ENCODE data around the gene FRMD4B.

The FRMD4B gene

DNA sequence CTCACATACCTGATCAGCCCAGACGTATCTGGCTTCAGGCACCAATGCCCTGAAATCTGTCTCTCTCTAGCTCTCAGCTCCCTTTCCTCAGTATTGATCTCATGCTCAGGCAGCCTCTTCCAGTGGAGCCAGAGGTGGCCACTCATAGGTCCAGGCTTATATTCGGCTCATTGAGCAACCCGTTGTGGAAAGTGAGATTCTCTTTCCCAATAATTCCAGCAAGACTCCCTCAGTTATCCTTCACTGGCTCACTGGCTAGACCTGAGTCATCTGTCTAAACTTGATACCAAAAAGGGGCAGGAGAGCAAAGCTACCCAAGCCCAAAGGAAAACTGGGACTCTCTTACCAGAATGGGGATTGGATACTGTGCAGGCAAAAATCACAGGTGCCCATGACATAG lies 33.4 kb upstream of the FRMD4B start:
- Histone ChIP-seq H3K36me3 (ENCODE audit: insufficient read depth, low read length) (no peaks in the 10 kb centered on the region), H3K27ac (ENCODE audit: low read depth, low read length) (no peak overlapping the region), H3K9ac (ENCODE audit: low read depth, low read length) (no peak overlapping the region), H3K9me3 (ENCODE audit: insufficient read depth, low read depth, low read length) (no peaks in the 10 kb centered on the region), H3K4me1 (ENCODE audit: insufficient read depth, low read length) (no peaks in the 10 kb centered on the region), H3K4me3 (ENCODE audit: low read length) (no peak overlapping the region), H3K27me3 (ENCODE audit: insufficient read depth, low read length) (no peaks in the 10 kb centered on the region)
- WGBS = 91% methylated on average over 3 of the region's 3 CpGs

DNA sequence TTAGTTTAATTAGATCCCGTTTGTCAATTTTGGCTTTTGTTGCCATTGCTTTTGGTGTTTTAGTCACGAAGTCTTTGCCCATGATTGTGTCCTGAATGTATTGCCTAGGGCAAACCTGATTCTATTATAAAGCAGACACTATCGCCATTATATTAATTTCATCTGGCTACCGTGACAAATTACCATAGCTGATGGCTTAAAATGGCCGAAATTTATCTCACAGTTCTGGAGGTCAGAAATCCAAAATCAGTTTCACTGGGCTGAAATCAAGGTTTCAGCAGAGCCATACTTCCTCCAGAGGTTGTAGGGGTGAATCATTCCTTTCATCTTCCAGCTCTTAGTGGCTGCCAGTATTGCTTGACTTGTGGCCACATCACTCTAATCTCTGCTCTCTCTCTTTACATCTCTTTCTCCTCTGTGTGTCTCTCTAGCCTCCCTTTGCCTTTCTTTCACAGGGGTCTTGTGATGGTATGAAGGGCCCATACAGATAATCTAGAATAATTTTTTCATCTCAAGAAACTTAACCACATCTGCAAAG lies 31.7 kb upstream of the FRMD4B start:
- Histone ChIP-seq H3K9me3 (ENCODE audit: insufficient read depth, low read depth, low read length) (no peaks in the 10 kb centered on the region), H3K27me3 (ENCODE audit: insufficient read depth, low read length) (no peaks in the 10 kb centered on the region), H3K36me3 (ENCODE audit: insufficient read depth, low read length) (no peaks in the 10 kb centered on the region), H3K27ac (ENCODE audit: low read depth, low read length) (no peak overlapping the region), H3K4me1 (ENCODE audit: insufficient read depth, low read length) (no peaks in the 10 kb centered on the region), H3K9ac (ENCODE audit: low read depth, low read length) (no peak overlapping the region), H3K4me3 (ENCODE audit: low read length) (no peak overlapping the region)
- 91% methylated on average over 5 of the region's 5 CpGs for WGBS

DNA sequence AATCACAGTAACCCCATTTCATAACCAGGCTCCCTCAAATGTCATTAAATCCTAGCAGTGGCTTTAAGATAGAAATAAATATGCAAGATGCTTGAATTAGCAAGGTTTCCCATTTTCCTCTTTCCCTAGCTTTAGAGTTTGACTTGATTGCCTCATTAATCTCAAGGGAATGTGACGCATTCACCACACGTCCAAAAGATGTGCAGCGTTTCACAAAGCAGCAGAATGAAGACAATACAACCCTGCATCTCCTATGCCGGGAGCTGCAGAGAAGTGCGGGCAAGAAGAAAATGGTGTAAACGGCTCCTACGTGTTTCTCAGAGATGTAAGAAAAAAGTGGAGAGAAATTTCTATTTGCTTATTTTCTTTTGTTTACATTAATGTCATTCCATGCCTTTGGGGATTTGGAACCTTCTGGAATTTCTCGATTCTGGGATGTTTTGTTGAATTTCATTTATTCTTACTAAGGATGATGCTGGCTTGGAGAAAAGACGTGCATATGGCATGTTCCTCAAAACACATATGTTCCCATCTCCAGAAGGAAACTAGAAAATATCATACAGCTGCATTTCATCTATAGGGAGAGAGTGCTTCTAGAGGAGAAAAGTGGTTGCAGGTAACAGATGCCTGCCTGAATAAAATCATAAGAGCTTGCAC lies 27.8 kb upstream of the FRMD4B start:
- no peak overlapping the region for H3K27ac ChIP-seq (ENCODE audit: low read depth, low read length)
- H3K36me3 ChIP-seq (ENCODE audit: insufficient read depth, low read length) = no peaks in the 10 kb centered on the region
- no peaks in the 10 kb centered on the region for H3K4me1 ChIP-seq (ENCODE audit: insufficient read depth, low read length)
- H3K4me3 ChIP-seq (ENCODE audit: low read length) = no peak overlapping the region
- H3K9ac ChIP-seq (ENCODE audit: low read depth, low read length) = no peak overlapping the region
- 96% methylated on average over 7 of the region's 9 CpGs for WGBS
- H3K9me3 ChIP-seq (ENCODE audit: insufficient read depth, low read depth, low read length) = no peaks in the 10 kb centered on the region
- H3K27me3 ChIP-seq (ENCODE audit: insufficient read depth, low read length) = no peaks in the 10 kb centered on the region

DNA sequence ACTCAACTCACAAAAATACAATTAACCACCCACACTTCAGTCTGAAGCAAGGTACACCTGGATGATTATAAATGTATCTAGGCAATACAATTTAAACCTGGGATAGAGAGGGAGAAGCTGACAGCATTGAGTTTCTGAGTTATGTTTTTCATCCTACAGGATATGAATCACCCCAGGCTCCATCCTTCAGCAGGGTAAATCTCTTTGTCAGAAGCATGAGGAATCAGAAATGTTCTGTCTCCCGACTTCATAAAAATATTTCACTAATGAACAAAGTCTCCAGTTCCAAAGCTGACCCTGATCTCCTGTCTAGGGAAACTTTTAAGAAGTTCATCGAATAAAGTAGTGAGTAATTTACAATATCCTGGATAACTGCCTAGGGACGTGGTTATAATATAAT lies 25.5 kb upstream of the FRMD4B start:
- Histone ChIP-seq H3K4me1 (ENCODE audit: insufficient read depth, low read length) (no peaks in the 10 kb centered on the region), H3K9ac (ENCODE audit: low read depth, low read length) (no peak overlapping the region), H3K27me3 (ENCODE audit: insufficient read depth, low read length) (no peaks in the 10 kb centered on the region), H3K36me3 (ENCODE audit: insufficient read depth, low read length) (no peaks in the 10 kb centered on the region), H3K4me3 (ENCODE audit: low read length) (no peak overlapping the region), H3K27ac (ENCODE audit: low read depth, low read length) (no peak overlapping the region), H3K9me3 (ENCODE audit: insufficient read depth, low read depth, low read length) (no peaks in the 10 kb centered on the region)
- 86% methylated on average over 3 of the region's 3 CpGs for WGBS

DNA sequence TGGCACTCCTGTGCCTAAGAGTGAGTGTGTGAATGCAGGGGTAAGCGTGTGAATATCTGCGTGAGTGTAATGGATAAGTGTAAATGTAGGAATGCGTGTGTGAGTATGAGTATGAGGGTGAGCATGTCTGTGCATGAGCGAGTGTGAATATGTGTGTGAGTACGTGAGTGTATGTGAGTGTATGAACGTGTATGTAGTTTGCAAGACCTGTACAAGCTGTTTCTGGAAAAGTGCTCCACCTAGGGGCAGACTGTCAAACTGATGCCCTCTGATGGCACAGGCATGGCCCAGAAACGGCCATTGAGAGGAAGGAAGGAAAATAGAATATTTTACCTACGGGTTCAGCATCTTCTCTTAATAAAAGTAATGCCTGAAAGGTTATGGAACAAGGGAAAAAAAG lies 24.4 kb upstream of the FRMD4B start:
- H3K9me3 ChIP-seq (ENCODE audit: insufficient read depth, low read depth, low read length) = no peaks in the 10 kb centered on the region
- H3K9ac ChIP-seq (ENCODE audit: low read depth, low read length) = no peak overlapping the region
- H3K4me3 ChIP-seq (ENCODE audit: low read length) = no peak overlapping the region
- H3K36me3 ChIP-seq (ENCODE audit: insufficient read depth, low read length) = no peaks in the 10 kb centered on the region
- WGBS = 69% methylated on average over 7 of the region's 8 CpGs
- H3K27ac ChIP-seq (ENCODE audit: low read depth, low read length) = no peak overlapping the region
- no peaks in the 10 kb centered on the region for H3K4me1 ChIP-seq (ENCODE audit: insufficient read depth, low read length)
- no peaks in the 10 kb centered on the region for H3K27me3 ChIP-seq (ENCODE audit: insufficient read depth, low read length)

DNA sequence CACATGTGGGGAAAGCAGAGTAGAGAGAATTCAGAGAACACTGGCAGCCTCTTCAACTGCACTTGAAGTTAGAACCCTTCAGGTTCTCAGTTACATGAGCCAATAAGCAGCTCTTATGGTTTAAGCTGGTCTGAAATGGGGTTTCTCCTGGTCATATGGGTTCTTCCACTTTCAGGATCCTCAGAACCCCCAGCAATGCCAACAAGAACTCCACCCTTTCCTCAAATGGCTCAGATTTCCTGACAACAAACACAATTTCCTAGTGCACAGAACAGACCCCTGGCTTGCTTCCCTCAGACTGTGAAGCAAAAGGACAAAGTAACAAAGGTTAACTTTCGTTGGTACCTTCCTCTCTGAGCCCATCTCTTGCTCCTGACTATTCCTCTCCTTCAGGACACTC lies 23.9 kb upstream of the FRMD4B start:
- Histone ChIP-seq H3K27me3 (ENCODE audit: insufficient read depth, low read length) (no peaks in the 10 kb centered on the region), H3K4me1 (ENCODE audit: insufficient read depth, low read length) (no peaks in the 10 kb centered on the region), H3K27ac (ENCODE audit: low read depth, low read length) (no peak overlapping the region), H3K36me3 (ENCODE audit: insufficient read depth, low read length) (no peaks in the 10 kb centered on the region), H3K4me3 (ENCODE audit: low read length) (no peak overlapping the region), H3K9ac (ENCODE audit: low read depth, low read length) (no peak overlapping the region), H3K9me3 (ENCODE audit: insufficient read depth, low read depth, low read length) (0 out of 2 replicates have a peak, but pooled peaks cover 2% of the 10 kb centered on the region)
- 93% methylated on average over 1 of the region's 1 CpG for WGBS

DNA sequence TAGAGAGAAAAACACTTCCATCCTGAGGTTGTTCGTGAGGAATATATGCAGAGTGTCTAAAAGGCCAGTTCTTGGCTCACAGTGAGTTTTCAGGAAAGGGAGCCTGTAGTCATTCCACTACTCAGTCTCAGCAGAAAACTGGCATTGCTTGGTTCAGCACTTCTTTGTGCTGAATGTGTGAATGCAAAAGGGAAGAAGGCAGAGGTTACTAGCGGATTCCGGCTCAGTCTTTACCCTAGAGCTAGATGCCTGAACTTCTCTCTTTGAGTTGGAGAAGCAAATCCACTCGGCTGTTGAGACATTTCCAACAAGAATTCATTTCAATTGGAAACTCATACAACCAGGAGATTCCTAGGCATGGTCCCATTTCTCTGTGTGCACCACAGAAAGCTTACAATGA lies 23.1 kb upstream of the FRMD4B start:
- Histone ChIP-seq H3K9me3 (ENCODE audit: insufficient read depth, low read depth, low read length) (0 out of 2 replicates have a peak, but pooled peaks cover 4% of the 10 kb centered on the region), H3K27me3 (ENCODE audit: insufficient read depth, low read length) (no peaks in the 10 kb centered on the region), H3K27ac (ENCODE audit: low read depth, low read length) (no peak overlapping the region), H3K36me3 (ENCODE audit: insufficient read depth, low read length) (no peaks in the 10 kb centered on the region), H3K9ac (ENCODE audit: low read depth, low read length) (no peak overlapping the region), H3K4me1 (ENCODE audit: insufficient read depth, low read length) (no peaks in the 10 kb centered on the region), H3K4me3 (ENCODE audit: low read length) (no peak overlapping the region)
- WGBS = 87% methylated on average over 4 of the region's 4 CpGs

DNA sequence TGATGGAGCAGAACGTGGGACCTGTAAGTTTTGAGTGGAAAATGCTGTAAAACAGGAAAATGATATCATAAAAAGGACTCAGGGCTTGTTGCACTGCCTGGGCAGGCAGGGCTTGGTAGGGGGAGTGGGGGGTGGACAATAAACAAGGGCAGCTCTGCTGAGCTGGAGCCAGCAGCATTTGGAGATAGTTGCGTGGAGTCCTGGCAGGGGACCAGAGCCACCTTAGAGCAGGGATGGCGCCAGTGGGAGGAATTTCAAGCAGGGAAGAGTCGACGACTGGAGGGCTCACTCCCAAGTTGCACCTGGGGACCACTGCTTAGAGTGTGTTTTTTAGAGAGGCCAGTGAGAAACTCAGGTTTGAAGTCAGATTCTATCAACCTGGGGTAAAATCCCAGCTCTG lies 22.7 kb upstream of the FRMD4B start:
- H3K4me1 ChIP-seq (ENCODE audit: insufficient read depth, low read length) = no peaks in the 10 kb centered on the region
- no peak overlapping the region for H3K4me3 ChIP-seq (ENCODE audit: low read length)
- H3K36me3 ChIP-seq (ENCODE audit: insufficient read depth, low read length) = no peaks in the 10 kb centered on the region
- H3K27me3 ChIP-seq (ENCODE audit: insufficient read depth, low read length) = no peaks in the 10 kb centered on the region
- no peak overlapping the region for H3K27ac ChIP-seq (ENCODE audit: low read depth, low read length)
- 70% methylated on average over 5 of the region's 5 CpGs for WGBS
- H3K9me3 ChIP-seq (ENCODE audit: insufficient read depth, low read depth, low read length) = 0 out of 2 replicates have a peak, but pooled peaks cover 4% of the 10 kb centered on the region
- H3K9ac ChIP-seq (ENCODE audit: low read depth, low read length) = no peak overlapping the region

DNA sequence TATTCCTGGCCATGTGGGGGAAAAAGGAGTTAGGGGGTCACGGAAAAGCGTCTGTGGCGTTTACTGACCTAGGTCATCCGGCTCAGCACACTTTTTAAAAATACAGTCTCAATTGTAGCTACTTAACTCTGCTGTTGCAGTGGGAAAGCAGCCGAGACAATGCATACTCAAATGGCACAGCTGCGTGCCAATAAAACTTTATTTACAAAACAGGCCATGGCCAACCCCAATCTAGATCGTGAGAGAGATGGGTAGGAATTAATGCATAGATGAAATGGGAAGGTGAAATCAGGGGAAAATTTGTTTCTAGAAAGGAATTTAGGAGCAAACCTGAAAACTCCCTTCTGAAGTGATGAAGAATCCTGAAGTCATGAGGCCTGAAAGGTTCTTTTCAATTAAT lies 22.0 kb upstream of the FRMD4B start:
- no peak overlapping the region for H3K4me3 ChIP-seq (ENCODE audit: low read length)
- H3K27ac ChIP-seq (ENCODE audit: low read depth, low read length) = no peak overlapping the region
- H3K27me3 ChIP-seq (ENCODE audit: insufficient read depth, low read length) = no peaks in the 10 kb centered on the region
- no peaks in the 10 kb centered on the region for H3K36me3 ChIP-seq (ENCODE audit: insufficient read depth, low read length)
- H3K4me1 ChIP-seq (ENCODE audit: insufficient read depth, low read length) = no peaks in the 10 kb centered on the region
- 0 out of 2 replicates have a peak, but pooled peaks cover 4% of the 10 kb centered on the region for H3K9me3 ChIP-seq (ENCODE audit: insufficient read depth, low read depth, low read length)
- no peak overlapping the region for H3K9ac ChIP-seq (ENCODE audit: low read depth, low read length)
- WGBS = 95% methylated on average over 7 of the region's 7 CpGs

DNA sequence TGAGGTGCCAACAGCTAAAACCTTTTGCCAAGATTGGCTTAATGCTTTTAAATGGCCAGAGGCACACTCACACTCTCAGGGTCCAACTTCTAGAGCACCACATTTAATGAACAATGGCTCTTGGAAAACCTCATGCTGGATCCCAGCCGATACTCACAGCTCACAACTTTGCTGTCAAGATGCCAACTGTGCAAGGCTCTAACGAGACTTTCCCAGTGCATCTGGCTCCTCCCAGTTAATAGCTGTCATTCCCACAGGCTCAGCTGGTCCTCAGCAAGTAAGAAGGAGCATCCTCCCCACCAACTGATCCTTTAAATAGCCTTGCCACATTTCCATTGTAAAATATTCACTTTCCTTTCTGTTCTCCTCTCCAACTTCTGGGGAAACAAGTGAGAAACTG lies 20.3 kb upstream of the FRMD4B start:
- Histone ChIP-seq H3K36me3 (ENCODE audit: insufficient read depth, low read length) (no peaks in the 10 kb centered on the region), H3K4me1 (ENCODE audit: insufficient read depth, low read length) (no peaks in the 10 kb centered on the region), H3K9me3 (ENCODE audit: insufficient read depth, low read depth, low read length) (0 out of 2 replicates have a peak, but pooled peaks cover 4% of the 10 kb centered on the region), H3K27ac (ENCODE audit: low read depth, low read length) (no peak overlapping the region), H3K27me3 (ENCODE audit: insufficient read depth, low read length) (no peaks in the 10 kb centered on the region), H3K4me3 (ENCODE audit: low read length) (no peak overlapping the region), H3K9ac (ENCODE audit: low read depth, low read length) (no peak overlapping the region)
- 80% methylated on average over 2 of the region's 2 CpGs for WGBS

DNA sequence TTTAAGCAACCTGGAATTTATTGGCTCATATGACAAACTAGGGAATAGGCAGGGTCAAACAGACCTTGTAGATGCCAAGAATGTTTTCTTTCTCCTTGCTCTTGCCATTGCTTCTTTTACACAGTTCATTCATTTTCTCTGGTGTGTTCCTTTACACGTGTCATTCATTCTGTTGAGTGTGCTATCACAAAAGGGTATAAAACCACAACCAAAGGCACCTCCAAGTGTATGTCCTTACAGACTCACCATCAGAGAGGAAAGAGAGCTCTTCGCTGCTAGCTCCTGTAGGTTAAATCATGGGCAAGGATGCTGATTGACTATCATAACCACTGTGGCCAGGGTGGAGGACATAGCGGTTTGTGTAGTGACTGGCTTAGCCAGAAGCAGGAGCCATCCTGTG lies 19.2 kb upstream of the FRMD4B start:
- Histone ChIP-seq H3K36me3 (ENCODE audit: insufficient read depth, low read length) (no peaks in the 10 kb centered on the region), H3K27ac (ENCODE audit: low read depth, low read length) (no peak overlapping the region), H3K9ac (ENCODE audit: low read depth, low read length) (no peak overlapping the region), H3K4me3 (ENCODE audit: low read length) (no peak overlapping the region), H3K4me1 (ENCODE audit: insufficient read depth, low read length) (no peaks in the 10 kb centered on the region), H3K9me3 (ENCODE audit: insufficient read depth, low read depth, low read length) (0 out of 2 replicates have a peak, but pooled peaks cover 4% of the 10 kb centered on the region), H3K27me3 (ENCODE audit: insufficient read depth, low read length) (no peaks in the 10 kb centered on the region)
- WGBS = 75% methylated on average over 3 of the region's 3 CpGs

DNA sequence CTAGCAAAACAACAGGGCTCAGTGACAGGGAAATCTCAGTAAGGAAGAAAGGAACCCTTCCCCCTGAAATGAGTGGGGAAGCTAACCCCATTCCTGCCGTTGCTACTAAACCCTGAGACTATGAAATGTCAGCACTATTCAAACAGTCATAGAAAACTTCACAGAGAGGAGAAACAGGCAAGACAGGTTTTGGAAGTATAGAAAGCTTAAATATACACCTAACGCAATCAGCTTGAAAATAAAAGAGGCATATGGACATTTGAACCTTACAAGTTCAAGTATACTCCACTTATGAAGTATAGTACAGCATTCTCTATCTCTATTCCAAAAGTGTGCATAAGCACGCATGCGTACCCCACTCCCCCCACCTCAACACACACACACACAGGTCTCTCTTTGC lies 17.6 kb upstream of the FRMD4B start:
- Histone ChIP-seq H3K9me3 (ENCODE audit: insufficient read depth, low read depth, low read length) (0 out of 2 replicates have a peak, but pooled peaks cover 4% of the 10 kb centered on the region), H3K4me1 (ENCODE audit: insufficient read depth, low read length) (no peaks in the 10 kb centered on the region), H3K4me3 (ENCODE audit: low read length) (no peak overlapping the region), H3K27ac (ENCODE audit: low read depth, low read length) (no peak overlapping the region), H3K27me3 (ENCODE audit: insufficient read depth, low read length) (no peaks in the 10 kb centered on the region), H3K9ac (ENCODE audit: low read depth, low read length) (no peak overlapping the region), H3K36me3 (ENCODE audit: insufficient read depth, low read length) (no peaks in the 10 kb centered on the region)
- 94% methylated on average over 3 of the region's 4 CpGs for WGBS

Measured in HUES64 (cell line).